HG02840 (cell line): ENCODE measurements around the gene MRAS.
"Not testable (repeated sequence)": the region's sequence is repeated elsewhere in the genome, so short reads cannot be mapped to it uniquely, and the experiment has no call there.

Source experiments
- ATAC-seq: cut with Tn5 transposase; IDR thresholded peaks from one replicate; pipeline ENCODE4 v1.9.1; 2021; ENCODE audit warnings: mild to moderate bottlenecking, moderate library complexity, moderate number of reproducible peaks; ENCODE audit not compliant: unreplicated experiment, low FRiP score

MRAS gene

GRCh38 chr3:138365253-138365555 lies 16.8 kb downstream of the MRAS start:
- ATAC-seq: no peak

GRCh38 chr3:138366006-138366759 lies 17.8 kb downstream of the MRAS start:
- ATAC-seq: no peak

GRCh38 chr3:138367326-138367850 lies 19.0 kb downstream of the MRAS start:
- ATAC-seq: no peak

- ATAC-seq: no peak
These were observed 19.5 kb downstream of the MRAS start for GRCh38 chr3:138367911-138368310.

- ATAC-seq: no peak
These were observed 20.9 kb downstream of the MRAS start for GRCh38 chr3:138369151-138369900.

- ATAC-seq: no peak
These were observed 21.9 kb downstream of the MRAS start for GRCh38 chr3:138370321-138370720.

- ATAC-seq: peak; percentile 99
These were observed 22.9 kb downstream of the MRAS start for GRCh38 chr3:138371070-138371965.

GRCh38 chr3:138373087-138373735 lies 24.8 kb downstream of the MRAS start:
- ATAC-seq: no peak

- no peak for ATAC-seq
These were observed 25.3 kb downstream of the MRAS start for GRCh38 chr3:138373736-138374094.

- ATAC-seq: no peak
These were observed 26.3 kb downstream of the MRAS start for GRCh38 chr3:138374573-138375134.

GRCh38 chr3:138375447-138375846 lies 27.1 kb downstream of the MRAS start:
- ATAC-seq: no peak

- ATAC-seq: no peak
These were observed 28.3 kb downstream of the MRAS start for GRCh38 chr3:138376663-138377062.

- ATAC-seq: not testable (repeated sequence)
These were observed 28.8 kb downstream of the MRAS start for GRCh38 chr3:138377212-138377611.

GRCh38 chr3:138377804-138378203 lies 29.4 kb downstream of the MRAS start:
- no peak for ATAC-seq

GRCh38 chr3:138378331-138378730 lies 30.0 kb downstream of the MRAS start:
- ATAC-seq: no peak

GRCh38 chr3:138378990-138379389 lies 30.6 kb downstream of the MRAS start:
- ATAC-seq: no peak

- ATAC-seq: no peak
These were observed 33.1 kb downstream of the MRAS start for GRCh38 chr3:138381413-138381901.

GRCh38 chr3:138381950-138382715 lies 33.8 kb downstream of the MRAS start:
- no peak for ATAC-seq
